CD14-positive monocyte (primary cell): Measurements from ENCODE around the gene EYA3. TPM values are rescaled to one million over a fixed set of nuclear protein-coding genes. Genes with fewer than 3 reads are reported as not detected.
A peak's percentile ranks its signal among the peaks of the same experiment; 100 is the strongest.

ENCODE experiments used
- DNase-seq, 3 donors: peaks; one replicate each; pipeline ENCODE4 v3.0.0-alpha.2; 2011 to 2022
- H2AFZ ChIP-seq: 2 replicates; pipeline ENCODE4 v1.6.0; 2012; ENCODE audit warnings: mild to moderate bottlenecking, low read depth, low read length, inconsistent platforms; ENCODE audit not compliant: insufficient read depth, poor library complexity, severe bottlenecking
- H3K27ac ChIP-seq, 2 donors: 1 replicate in 1 of 2; 2 replicates in 1 of 2; pipeline ENCODE4 v1.5.1; 2012 to 2013; ENCODE audit warnings: low read length in 2 of 2, control low read depth in 1 of 2, inconsistent platforms in 1 of 2, low read depth in 1 of 2, mild to moderate bottlenecking in 1 of 2
- H3K27me3 ChIP-seq, 2 donors: one replicate each; pipeline versions ENCODE4 v1.6.0 to v1.6.1; 2011 to 2013; ENCODE audit warnings: low read length in 2 of 2; ENCODE audit not compliant: control insufficient read depth in 2 of 2, insufficient read depth in 2 of 2
- H3K36me3 ChIP-seq, 2 donors: replicated peaks in 1 of 2; 1 replicate in 1 of 2; 2 replicates in 1 of 2; pipeline versions ENCODE4 v1.5.1 to v1.6.1; 2012 to 2013; ENCODE audit warnings: low read length in 2 of 2, control low read depth in 1 of 2, inconsistent platforms in 1 of 2, mild to moderate bottlenecking in 1 of 2; ENCODE audit not compliant: insufficient read depth in 2 of 2, control insufficient read depth in 1 of 2
- H3K4me1 ChIP-seq, 2 donors: 1 replicate in 1 of 2; 2 replicates in 1 of 2; pipeline versions ENCODE4 v1.5.1 to v1.6.1; 2012 to 2013; ENCODE audit warnings: low read length in 2 of 2, control low read depth in 1 of 2, inconsistent platforms in 1 of 2, mild to moderate bottlenecking in 1 of 2, moderate library complexity in 1 of 2; ENCODE audit not compliant: insufficient read depth in 2 of 2, control insufficient read depth in 1 of 2
- H3K4me2 ChIP-seq: replicated peaks from 2 replicates; pipeline ENCODE3; 2012; ENCODE audit warnings: low read length, moderate library complexity, mild to moderate bottlenecking; ENCODE audit not compliant: poor library complexity, severe bottlenecking; ENCODE audit errors: extremely low read depth
- H3K4me3 ChIP-seq, 3 experiments: fragments of 200-600 bp in 1 of 3; sonication (generic) in 1 of 3; replicated peaks in 1 of 3; 1 replicate in 2 of 3; 2 replicates in 1 of 3; pipeline ENCODE4 v1.5.1; 2011 to 2013; ENCODE audit warnings: low read length in 3 of 3, mild to moderate bottlenecking in 3 of 3, control low read depth in 2 of 3, low read depth in 2 of 3, inconsistent platforms in 1 of 3, moderate library complexity in 1 of 3
- H3K79me2 ChIP-seq: 2 replicates; pipeline ENCODE4 v1.6.0; 2012; ENCODE audit warnings: mild to moderate bottlenecking, control low read depth, inconsistent platforms, low read length, moderate library complexity; ENCODE audit not compliant: insufficient read depth
- H3K9ac ChIP-seq: 2 replicates; pipeline ENCODE4 v1.6.0; 2017; ENCODE audit warnings: low read length, mild to moderate bottlenecking; ENCODE audit not compliant: insufficient read depth, poor library complexity, severe bottlenecking
- H3K9me3 ChIP-seq, 2 donors: replicated peaks in 1 of 2; 1 replicate in 1 of 2; 2 replicates in 1 of 2; pipeline versions ENCODE4 v1.5.1 to v1.6.1; 2012 to 2013; ENCODE audit warnings: low read length in 2 of 2, control low read depth in 1 of 2; ENCODE audit not compliant: control insufficient read depth in 1 of 2, insufficient read depth in 1 of 2
- H4K20me1 ChIP-seq: 2 replicates; pipeline ENCODE4 v1.6.0; 2012; ENCODE audit warnings: mild to moderate bottlenecking, low read length, control low read depth, moderate library complexity; ENCODE audit not compliant: insufficient read depth
- H3K27ac Mint-ChIP-seq, 7 donors: one replicate each; pipeline ENCODE4 v1.8.0; 2020; ENCODE audit warnings: mild to moderate bottlenecking in 7 of 7, mixed read lengths in 7 of 7, moderate library complexity in 6 of 7, inconsistent platforms in 2 of 7
- H3K27me3 Mint-ChIP-seq, 3 donors: one replicate each; pipeline ENCODE4 v1.8.0; 2021 to 2022; ENCODE audit warnings: low read depth in 3 of 3, mild to moderate bottlenecking in 3 of 3, mixed read lengths in 3 of 3, moderate library complexity in 3 of 3, inconsistent platforms in 1 of 3
- H3K36me3 Mint-ChIP-seq, 2 donors: one replicate each; pipeline ENCODE4 v1.8.0; 2020; ENCODE audit warnings: mixed read lengths in 2 of 2, inconsistent platforms in 1 of 2, mild to moderate bottlenecking in 1 of 2
- H3K4me1 Mint-ChIP-seq: one replicate; pipeline ENCODE4 v1.8.0; 2020; ENCODE audit warnings: mild to moderate bottlenecking, mixed read lengths
- H3K4me3 Mint-ChIP-seq, 2 donors: one replicate each; pipeline ENCODE4 v1.8.0; 2020; ENCODE audit warnings: mild to moderate bottlenecking in 2 of 2, mixed read lengths in 2 of 2, moderate library complexity in 1 of 2
- H3K9me3 Mint-ChIP-seq, 7 donors: one replicate each; pipeline ENCODE4 v1.8.0; 2020 to 2022; ENCODE audit warnings: mixed read lengths in 7 of 7, mild to moderate bottlenecking in 6 of 7, moderate library complexity in 6 of 7, inconsistent platforms in 2 of 7
- CTCF ChIP-seq: fragments of 200-600 bp; IDR thresholded peaks from one replicate; pipeline ENCODE4 v1.8.0; 2022; ENCODE audit warnings: antibody characterized with exemption, mild to moderate bottlenecking
- WGBS: methylation state at CpG from one replicate; pipeline ENCODE4 v1.1.5; 2013; ENCODE audit warnings: missing lambda C conversion rate; ENCODE audit not compliant: insufficient coverage; 5-methylcytosine and 5-hydroxymethylcytosine counted together
- intact Hi-C, 2 donors: fragments of 100-400 bp; cut with micrococcal nuclease; formaldehyde crosslinking; loops; one replicate each; pipeline versions ENCODE4 v1.15.0 to v1.15.1; 2023
- polyA plus RNA-seq, 3 donors: library from polyadenylated mRNA; depleted of rRNA in 1 of 3; unstranded in 2 of 3; stranded (reverse) in 1 of 3; fragments of 300-500 nt in 2 of 3; fragments of >200 nt in 1 of 3; fragmentation: Illumina TruSeq in 2 of 3; gene quantifications; 1 replicate in 2 of 3; 2 replicates in 1 of 3; pipeline ENCODE4 v1.2.3, GENCODE V29; 2012 to 2021

EYA3 gene
- polyA plus RNA-seq, 3 donors, result 3.3 to 21.1 (median 3.7) TPM

DNA sequence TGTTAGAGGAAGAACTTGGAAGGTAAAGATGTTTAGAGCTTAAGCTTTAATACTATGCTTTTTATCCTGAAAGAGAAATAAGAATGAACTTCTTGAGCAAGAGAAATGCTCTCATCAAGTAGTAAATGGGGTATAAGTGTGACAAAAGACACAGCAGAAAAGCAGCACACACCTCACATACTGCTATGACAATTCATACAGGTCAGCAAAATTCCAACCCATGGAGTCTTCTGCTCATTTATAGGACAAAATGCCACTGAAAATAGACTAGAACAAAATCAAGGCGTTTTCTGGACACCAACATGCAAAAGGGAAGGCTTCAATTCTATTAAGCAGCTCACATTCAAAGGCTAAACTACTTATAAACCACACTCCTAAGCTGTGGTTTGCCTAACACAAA is 61.2 kb downstream of the EYA3 start:
- no peak overlapping the region for H3K4me3 ChIP-seq
- H3K27me3 ChIP-seq, result no peaks in the 10 kb centered on the region
- H3K9ac ChIP-seq, result no peak overlapping the region
- TF ChIP-seq CTCF, result no peak
- no peak overlapping the region for H3K4me3 Mint-ChIP-seq
- 100% methylated on average over 1 of the region's 1 CpG for WGBS
- intact Hi-C loops, result no loop called here
- H3K36me3 ChIP-seq, result peaks cover 36 to 89% of the 10 kb centered on the region in 2 donors
- H3K9me3 Mint-ChIP-seq, result no peaks in the 10 kb centered on the region
- no peaks in the 10 kb centered on the region for H3K9me3 ChIP-seq
- H3K4me1 Mint-ChIP-seq, result no peaks in the 10 kb centered on the region
- DNase-seq, result no peak
- H3K27me3 Mint-ChIP-seq, result peaks cover 0 to 2% (median 0%) of the 10 kb centered on the region in 3 donors
- no peak overlapping the region for H2AFZ ChIP-seq
- H3K4me2 ChIP-seq, result no peak overlapping the region
- H3K27ac ChIP-seq, result no peak overlapping the region
- H4K20me1 ChIP-seq, result peaks cover 3% of the 10 kb centered on the region
- peaks cover 39 to 54% of the 10 kb centered on the region in 2 donors for H3K36me3 Mint-ChIP-seq
- no peak overlapping the region for H3K27ac Mint-ChIP-seq
- H3K79me2 ChIP-seq, result no peaks in the 10 kb centered on the region
- H3K4me1 ChIP-seq, result no peaks in the 10 kb centered on the region

- Histone ChIP-seq H3K36me3 (peaks cover 36 to 82% of the 10 kb centered on the region in 2 donors), H3K4me2 (no peak overlapping the region), H3K4me1 (no peaks in the 10 kb centered on the region), H3K27me3 (no peaks in the 10 kb centered on the region), H3K9ac (no peak overlapping the region), H3K4me3 (no peak overlapping the region), H2AFZ (no peak overlapping the region), H3K9me3 (no peaks in the 10 kb centered on the region), H3K27ac (no peak overlapping the region), H3K79me2 (no peaks in the 10 kb centered on the region), H4K20me1 (peaks cover 2% of the 10 kb centered on the region)
- H3K4me1 Mint-ChIP-seq, result peaks cover under 1% of the 10 kb centered on the region
- no peaks in the 10 kb centered on the region for H3K9me3 Mint-ChIP-seq
- intact Hi-C loops, result no loop called here
- H3K4me3 Mint-ChIP-seq, result no peak overlapping the region
- peaks cover 37 to 56% of the 10 kb centered on the region in 2 donors for H3K36me3 Mint-ChIP-seq
- TF ChIP-seq CTCF, result no peak
- DNase-seq, result no peak
- WGBS, result no CpG with 5 or more reads among the region's 3 CpGs
- peak overlapping the region in 2 of 7 donors; percentile 46 to 61 for H3K27ac Mint-ChIP-seq
- H3K27me3 Mint-ChIP-seq, result peaks cover 0 to 2% (median 0%) of the 10 kb centered on the region in 3 donors
Observed at GRCh38 chr1:28026329-28026728, 62.1 kb downstream of the EYA3 start.
